Nucleus accumbens (tissue), 56 donors: ENCODE data around the gene ZNF879.

ENCODE experiments used
- DNase-seq, 56 donors: peaks; one replicate each; lab custom pipeline; 2025; lab: John Stamatoyannopoulos, UW

The ZNF879 gene

GRCh38 chr5:179023528-179024189, at the start of gene ZNF879:
ZNF879 (plus strand) TSS chr5:179023804; CDS start chr5:179025005, 1,201 bp downstream.
- peak; percentile 51 to 97 (median 91) for DNase-seq

DNA sequence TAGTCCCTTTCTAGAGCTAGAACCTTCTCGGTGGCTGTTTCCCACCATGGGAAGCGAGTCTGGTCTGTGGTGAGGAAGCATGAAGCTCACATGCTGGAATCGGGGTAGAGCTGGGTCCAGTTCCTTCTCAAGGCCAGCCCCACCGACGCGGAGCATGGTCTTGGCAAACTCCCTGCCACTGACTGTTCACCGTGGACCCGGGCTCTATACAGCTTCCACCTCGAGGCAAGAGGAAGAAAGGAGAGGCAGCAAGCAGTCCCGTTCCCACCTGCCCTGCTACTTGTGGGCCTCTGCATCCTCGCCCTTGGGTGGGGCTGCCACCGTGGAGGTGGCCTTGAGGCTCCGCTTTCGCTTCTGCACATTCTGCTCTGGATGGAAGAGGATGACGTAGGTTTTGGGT, 42.2 kb upstream of the ZNF879 start:
- DNase-seq, result no peak

DNA sequence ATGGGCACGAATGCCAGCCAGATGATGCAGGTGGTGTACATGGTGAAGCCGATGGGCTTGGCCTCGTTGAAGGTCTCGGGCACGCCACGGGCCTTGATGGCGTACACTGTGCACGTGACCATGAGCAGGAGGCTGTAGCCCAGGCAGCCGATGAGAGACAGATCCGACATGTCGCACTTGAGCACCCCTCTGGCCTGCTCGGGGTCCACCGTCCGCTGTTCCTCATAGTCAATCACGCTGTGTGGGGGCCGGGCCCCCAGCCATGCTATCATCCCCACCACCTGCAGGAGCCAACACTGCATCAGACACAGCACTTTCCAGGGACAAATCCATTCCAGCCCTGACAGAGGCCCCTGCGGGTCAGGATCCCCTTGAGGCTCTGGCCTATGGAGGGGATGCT, 40.7 kb upstream of the ZNF879 start:
- no peak for DNase-seq

DNA sequence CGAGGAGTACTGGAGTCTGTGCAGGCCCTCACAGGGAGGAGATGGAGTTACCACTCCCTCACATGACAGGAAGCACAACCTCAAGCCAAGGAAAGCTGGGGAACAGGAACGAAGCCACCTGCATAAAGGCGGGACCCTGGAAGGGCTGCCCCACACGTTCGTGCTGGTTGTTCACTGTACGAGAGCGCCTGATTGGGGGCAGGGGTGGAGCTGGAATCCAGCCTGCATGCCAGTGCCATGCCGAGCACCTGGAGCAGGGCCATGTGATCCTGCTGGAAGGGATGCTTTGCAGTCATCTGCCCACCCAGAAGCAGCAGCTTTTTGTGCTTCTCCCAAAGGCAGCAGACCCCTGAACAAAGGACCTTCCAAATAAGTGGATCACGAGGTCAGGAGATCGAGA, 39.9 kb upstream of the ZNF879 start:
- DNase-seq, result no peak

DNA sequence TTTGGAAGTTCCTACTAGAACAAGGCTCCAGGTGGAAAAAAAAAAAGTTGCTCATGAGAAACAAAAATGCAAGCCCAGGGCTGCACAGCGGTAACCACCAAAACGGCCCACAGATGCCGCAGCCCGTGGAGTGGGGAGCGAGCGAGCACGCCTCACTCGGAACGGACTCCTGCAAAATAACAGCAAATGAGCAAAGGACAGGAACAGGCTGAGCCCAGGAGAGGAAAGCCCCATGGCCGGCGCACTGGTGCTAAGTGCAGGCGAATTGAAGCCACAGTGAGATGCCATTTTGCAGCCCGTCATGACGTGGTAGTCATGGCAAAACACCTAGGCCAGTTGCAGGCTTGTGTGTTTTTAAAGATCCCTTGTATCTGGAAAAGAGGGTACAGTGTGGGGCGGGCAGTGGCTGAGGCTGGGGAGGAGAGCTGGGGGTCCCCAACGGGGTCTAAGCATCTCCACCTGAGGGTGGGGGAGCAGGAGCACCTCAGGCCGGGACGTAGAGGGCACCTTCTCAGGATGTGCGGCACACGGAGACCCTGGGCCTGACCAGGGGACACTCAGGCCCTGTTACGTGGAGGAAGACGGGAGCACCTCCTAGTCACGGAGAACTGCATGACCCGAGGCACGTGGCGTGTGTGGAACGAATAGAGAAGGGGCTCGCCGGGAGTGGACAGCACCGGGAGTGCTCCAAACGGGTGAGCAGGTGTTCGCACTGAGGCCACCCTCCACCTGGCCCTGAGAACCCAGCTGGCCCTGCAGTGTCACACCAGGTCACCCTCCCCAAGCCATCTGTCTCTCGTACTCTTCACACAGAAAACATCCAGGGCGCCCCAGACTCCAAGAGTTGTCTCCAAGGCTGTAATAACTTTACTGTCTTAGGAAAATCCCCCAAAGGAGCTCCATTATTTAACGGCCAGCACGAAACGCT, 39.2 kb upstream of the ZNF879 start:
- no peak for DNase-seq

DNA sequence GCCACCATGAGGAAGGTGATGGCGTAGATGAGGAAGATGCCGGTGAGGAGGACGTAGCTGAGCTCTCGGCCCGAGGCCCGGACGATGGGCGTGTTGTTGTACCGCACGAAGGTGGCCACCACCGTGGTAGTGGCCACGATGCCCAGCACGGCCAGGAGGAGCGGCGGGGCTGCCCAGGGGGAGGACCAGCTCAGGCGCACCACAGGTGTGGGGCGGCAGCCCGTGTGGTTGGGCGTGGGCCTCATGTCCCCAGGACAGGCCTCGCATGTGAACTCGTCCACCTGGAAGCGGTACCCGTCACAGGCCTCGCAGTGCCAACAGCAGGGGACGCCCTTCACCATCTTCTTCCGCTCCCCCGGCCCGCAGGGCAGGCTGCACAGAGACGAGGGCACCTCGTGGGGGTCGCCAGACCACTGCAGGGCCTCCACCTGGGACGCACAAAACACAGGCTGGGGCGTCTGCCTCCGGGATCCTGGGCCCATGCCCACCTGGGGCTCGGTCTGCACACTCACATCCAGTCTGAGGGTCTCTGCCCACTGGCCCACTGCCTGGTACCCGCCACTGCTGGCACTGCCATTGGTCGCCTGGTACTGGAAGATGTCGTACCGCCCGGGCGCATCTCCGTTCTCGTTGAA, 37.2 kb upstream of the ZNF879 start:
- DNase-seq, result no peak

DNA sequence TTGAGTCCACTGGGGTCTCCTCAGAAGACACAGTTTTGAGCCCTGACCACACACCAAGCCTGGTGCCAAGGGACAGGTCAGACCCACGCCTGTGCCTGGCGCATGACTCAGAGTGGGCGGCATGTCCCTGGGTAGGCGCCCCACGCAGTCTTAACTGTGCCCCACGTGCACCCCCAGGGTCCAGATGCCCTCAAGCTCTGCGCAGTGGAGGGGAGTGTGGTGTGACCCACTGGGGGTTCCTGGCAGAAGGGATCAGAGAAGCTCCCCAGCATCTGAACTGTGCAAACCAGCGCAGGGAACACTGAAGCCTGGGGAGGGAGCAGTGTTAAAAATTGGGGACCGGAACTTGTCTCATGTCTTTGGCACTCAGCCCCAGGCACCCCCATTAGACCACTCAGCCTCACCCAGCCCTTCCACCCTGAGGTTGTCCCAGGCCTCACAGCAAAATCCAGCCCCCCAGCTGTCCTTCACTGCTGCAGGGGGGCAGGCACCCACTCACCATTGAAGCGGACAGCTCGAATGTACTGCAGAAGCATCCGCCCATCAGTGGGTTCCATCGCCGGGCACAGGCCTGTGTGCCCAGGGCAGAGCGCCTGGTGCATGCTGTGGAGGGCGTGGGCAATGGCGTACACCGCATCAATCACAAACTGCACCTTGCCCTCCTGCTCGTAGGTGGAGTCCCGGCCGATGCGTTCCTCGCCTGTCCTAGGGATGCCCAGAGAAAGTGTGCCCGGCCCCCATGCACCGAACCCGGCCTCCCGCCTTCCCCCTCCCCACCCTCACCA, 35.0 kb upstream of the ZNF879 start:
- no peak for DNase-seq

GRCh38 chr5:178989311-178989710, 34.3 kb upstream of the ZNF879 start:
- DNase-seq, result no peak

DNA sequence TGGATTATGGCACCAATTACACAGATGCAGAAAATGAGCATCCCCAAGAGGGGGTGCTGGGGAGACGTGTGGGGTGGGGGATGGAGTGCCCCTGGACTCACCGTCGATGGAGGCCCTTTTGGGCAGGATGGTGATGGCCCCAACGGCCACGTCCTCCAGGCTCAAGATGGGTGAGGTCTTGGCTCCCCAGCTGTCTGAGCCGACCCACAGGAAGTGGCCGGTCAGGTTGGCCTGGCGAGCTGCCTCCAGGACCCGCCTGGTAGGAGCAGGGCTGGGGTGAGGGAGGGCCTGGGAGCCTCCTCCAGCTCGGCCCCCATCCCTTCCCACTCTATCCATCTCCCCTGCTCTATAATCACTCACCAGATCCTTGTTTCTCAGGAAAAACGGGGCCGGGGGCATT, 33.1 kb upstream of the ZNF879 start:
- no peak for DNase-seq

- no peak for DNase-seq
Measured at GRCh38 chr5:178991190-178992145, 32.1 kb upstream of the ZNF879 start.

DNA sequence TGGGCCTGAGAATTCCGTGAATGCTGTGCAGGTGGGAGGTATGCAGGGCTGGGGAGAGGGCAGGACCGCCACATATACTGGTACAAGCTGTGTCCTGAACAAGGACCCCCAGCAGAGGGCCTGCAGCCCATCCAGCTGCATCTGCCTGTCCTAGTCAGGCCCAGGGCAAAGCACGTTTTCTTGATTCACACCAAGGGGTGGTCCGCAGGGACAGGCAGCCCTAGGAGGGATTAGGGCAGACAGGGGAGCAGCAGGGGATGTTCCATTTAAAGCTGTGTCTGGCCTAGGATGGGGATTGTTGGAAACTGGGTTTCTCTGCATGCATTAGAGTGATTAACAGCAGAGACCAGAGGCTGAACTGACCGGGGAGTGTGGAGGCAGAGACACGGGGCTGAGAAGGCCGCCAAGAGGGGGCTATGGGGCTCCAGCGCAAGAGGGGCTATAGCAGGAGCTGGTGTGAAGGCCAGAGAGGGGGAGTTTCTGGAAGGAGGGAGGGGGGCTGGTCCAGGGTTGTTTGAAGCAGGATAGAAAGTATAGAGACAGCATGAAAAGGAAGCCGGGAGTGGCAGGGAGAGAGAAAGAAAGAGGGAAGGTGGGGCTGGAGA, 31.2 kb upstream of the ZNF879 start:
- DNase-seq, result no peak

- no peak for DNase-seq
Measured at GRCh38 chr5:178993236-178993765, 30.3 kb upstream of the ZNF879 start.

- DNase-seq, result no peak
Measured at GRCh38 chr5:178993955-178994579, 29.5 kb upstream of the ZNF879 start.

GRCh38 chr5:178994580-178995340, 28.8 kb upstream of the ZNF879 start, which contains the start of gene GRM6:
GRM6 (minus strand) TSS chr5:178995320; CDS start chr5:178994944, 376 bp downstream.
- DNase-seq, result no peak

- DNase-seq, result no peak
Measured at GRCh38 chr5:178995341-178995690, 28.3 kb upstream of the ZNF879 start.

DNA sequence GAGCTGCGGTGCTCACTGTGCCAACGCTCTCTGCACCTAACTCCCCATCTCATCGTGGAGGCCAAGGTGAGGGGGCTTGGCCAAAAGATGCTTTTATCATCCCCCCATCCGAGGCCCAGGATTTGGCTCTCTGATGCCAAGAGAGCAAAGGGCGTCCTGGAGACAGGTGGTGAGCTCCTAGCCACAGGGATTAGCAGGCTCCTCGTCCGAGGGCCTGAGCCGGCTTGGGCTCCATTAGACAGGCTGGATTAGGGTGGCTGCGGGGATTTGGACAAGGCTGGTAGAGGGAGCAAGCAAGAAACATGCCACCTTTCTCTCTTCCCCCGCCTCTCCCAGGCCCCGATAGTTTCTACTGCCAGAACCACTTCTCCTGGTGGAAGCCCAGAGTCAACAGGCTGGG, 27.4 kb upstream of the ZNF879 start:
- no peak for DNase-seq

DNA sequence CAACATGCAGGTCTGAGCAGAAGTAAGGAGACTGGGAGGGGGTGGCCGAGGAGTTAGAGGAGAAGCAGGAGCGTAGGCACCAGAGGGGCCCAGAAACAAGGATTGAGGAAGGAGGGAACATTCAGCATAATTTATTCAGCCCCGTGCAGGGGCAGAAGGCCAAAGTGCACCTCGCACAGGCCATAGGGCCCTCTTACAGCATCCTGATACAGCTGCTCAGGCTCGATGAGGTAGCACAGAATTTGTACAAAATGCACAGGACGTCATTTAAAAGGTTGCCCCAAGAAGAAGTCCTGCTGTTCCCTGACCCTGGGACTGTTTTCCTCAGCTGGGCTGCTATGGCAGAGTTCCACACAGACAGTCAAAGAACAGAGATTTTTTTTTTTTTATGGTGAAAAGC, 26.4 kb upstream of the ZNF879 start:
- no peak for DNase-seq
